ENCODE data around the gene IGDCC3.

IGDCC3 gene

DNA sequence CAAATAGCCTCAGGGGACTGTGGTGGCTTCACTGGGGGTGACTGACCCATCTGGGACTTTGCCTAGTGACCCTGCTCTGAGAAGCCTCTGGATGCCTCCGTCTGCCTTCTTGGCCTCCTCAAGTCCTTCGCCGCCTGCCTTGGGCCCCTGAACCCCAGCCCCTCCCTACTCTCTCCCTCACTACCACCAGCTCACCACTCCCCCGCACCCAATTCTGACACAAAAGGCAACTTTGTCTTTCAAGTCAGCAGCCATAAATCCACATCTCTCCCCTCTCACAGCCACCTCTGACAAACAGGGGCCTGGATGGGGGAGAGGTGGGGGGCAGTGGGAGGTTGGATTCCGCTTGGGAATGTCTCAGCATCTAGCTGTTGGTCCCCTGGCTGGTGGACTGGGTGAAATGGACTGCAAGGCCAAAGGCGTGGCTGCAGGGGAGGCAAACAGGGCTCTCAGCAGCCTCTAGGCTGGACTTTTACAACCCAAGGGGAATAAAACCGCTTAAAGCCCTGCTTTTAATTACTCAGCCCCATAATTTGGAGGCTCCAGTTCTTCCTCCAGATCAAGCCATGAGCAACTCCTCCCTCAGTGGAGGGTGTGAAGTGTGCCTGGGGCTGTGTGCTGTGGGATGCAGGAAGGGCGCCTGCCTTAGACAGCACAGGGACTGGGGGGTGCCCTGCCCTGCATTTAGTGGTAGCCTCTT is 33.4 kb downstream of the IGDCC3 start:
- Histone ChIP-seq H3K36me3 (ENCODE audit: control insufficient read depth, insufficient read depth, low read length) (no peaks in the 10 kb centered on the region), H3K4me3 (ENCODE audit: low read length) (no peak overlapping the region), H3K27ac (ENCODE audit: low read length) (no peak overlapping the region), H3K4me1 (ENCODE audit: control insufficient read depth, insufficient read depth, low read length) (peaks cover 1% of the 10 kb centered on the region), H3K27me3 (ENCODE audit: control insufficient read depth, insufficient read depth, low read length) (no peaks in the 10 kb centered on the region), H3K9me3 (ENCODE audit: control insufficient read depth, insufficient read depth, low read length) (no peaks in the 10 kb centered on the region)
- no peak for DNase-seq (ENCODE audit: low read depth, low spot score)
- no CpG with 5 or more reads among the region's 8 CpGs for WGBS (ENCODE audit: insufficient coverage, insufficient read length)

DNA sequence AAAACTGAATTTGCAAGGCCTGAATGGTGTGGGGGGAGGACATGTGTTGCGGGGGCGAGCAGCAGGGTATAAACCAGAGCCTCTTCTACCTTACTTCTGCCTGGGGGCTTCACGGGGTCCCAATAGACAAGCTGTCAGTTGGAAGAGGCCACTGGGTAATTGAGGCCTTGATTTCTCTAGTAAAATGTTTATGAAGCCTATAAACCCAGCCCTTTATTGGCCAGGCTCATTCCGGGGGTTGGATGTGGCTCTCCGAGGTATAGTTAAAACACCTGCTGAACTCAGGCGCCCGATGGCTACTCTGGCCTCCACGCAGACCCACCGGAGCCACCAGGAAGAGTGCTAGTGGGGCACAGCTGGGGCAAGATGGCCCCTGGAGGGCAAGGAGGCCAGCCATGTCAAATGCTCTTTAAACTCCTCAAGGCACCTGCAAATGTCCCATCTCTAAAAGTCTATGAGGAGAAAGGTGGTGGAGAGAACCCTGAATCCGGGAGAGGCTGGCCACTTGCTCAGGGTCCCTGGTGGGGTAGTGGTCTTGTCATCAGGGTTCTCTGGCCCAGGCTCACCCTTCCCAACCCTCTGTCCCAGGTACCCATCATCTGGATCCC is 34.3 kb downstream of the IGDCC3 start:
- Histone ChIP-seq H3K9me3 (ENCODE audit: control insufficient read depth, insufficient read depth, low read length) (no peaks in the 10 kb centered on the region), H3K4me1 (ENCODE audit: control insufficient read depth, insufficient read depth, low read length) (peaks cover 1% of the 10 kb centered on the region), H3K36me3 (ENCODE audit: control insufficient read depth, insufficient read depth, low read length) (no peaks in the 10 kb centered on the region), H3K27ac (ENCODE audit: low read length) (no peak overlapping the region), H3K27me3 (ENCODE audit: control insufficient read depth, insufficient read depth, low read length) (no peaks in the 10 kb centered on the region), H3K4me3 (ENCODE audit: low read length) (no peak overlapping the region)
- no peak for DNase-seq (ENCODE audit: low read depth, low spot score)
- no CpG with 5 or more reads among the region's 10 CpGs for WGBS (ENCODE audit: insufficient coverage, insufficient read length)

DNA sequence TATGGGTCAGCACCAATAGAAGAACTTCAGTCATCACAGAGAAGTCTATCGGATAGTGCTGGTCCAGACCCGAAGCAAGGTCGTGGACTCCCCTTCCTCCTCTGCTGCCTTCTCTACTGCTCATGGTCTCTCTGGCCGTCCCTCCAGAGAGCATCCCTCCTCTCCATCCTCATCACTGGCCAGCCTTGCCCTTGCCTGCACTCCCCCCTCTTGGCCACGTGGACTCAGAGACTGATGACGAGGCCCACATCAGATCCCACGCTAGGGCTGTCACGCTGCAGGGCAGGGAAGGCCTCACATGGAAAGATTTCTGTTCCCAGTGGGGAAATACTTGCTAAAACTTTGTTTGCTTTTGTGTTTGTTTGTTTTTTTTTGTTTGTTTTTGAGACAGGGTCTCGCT is 35.3 kb downstream of the IGDCC3 start:
- H3K9me3 ChIP-seq (ENCODE audit: control insufficient read depth, insufficient read depth, low read length): no peaks in the 10 kb centered on the region
- no peaks in the 10 kb centered on the region for H3K36me3 ChIP-seq (ENCODE audit: control insufficient read depth, insufficient read depth, low read length)
- H3K27ac ChIP-seq (ENCODE audit: low read length): no peak overlapping the region
- peaks cover 6% of the 10 kb centered on the region for H3K4me1 ChIP-seq (ENCODE audit: control insufficient read depth, insufficient read depth, low read length)
- WGBS (ENCODE audit: insufficient coverage, insufficient read length): no CpG with 5 or more reads among the region's 9 CpGs
- no peak overlapping the region for H3K4me3 ChIP-seq (ENCODE audit: low read length)
- H3K27me3 ChIP-seq (ENCODE audit: control insufficient read depth, insufficient read depth, low read length): no peaks in the 10 kb centered on the region
- DNase-seq (ENCODE audit: low read depth, low spot score): no peak

DNA sequence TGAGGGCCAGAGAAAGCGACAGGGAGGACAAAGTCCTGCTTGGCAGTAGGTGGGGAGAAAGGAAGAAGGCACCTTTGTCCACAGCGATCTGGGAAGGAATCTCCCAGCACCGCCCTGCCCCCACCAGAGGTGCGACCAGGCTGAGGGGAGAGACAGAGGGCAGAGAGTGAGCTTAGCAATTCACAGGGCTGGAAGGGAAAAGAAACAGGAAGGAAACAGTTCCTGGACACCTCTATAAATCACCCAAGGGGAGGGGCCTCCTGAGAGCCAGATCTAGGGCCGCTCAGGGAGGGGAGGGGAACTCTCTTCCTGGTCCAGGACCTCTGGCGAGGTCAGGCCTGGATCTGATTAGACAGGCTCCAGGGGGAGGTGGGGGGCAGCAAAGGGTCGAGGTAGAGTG is 37.9 kb downstream of the IGDCC3 start:
- Histone ChIP-seq H3K4me3 (ENCODE audit: low read length) (no peak overlapping the region), H3K4me1 (ENCODE audit: control insufficient read depth, insufficient read depth, low read length) (peaks cover 21% of the 10 kb centered on the region), H3K27ac (ENCODE audit: low read length) (no peak overlapping the region), H3K9me3 (ENCODE audit: control insufficient read depth, insufficient read depth, low read length) (no peaks in the 10 kb centered on the region), H3K36me3 (ENCODE audit: control insufficient read depth, insufficient read depth, low read length) (no peaks in the 10 kb centered on the region), H3K27me3 (ENCODE audit: control insufficient read depth, insufficient read depth, low read length) (no peaks in the 10 kb centered on the region)
- no CpG with 5 or more reads among the region's 7 CpGs for WGBS (ENCODE audit: insufficient coverage, insufficient read length)
- no peak for DNase-seq (ENCODE audit: low read depth, low spot score)

DNA sequence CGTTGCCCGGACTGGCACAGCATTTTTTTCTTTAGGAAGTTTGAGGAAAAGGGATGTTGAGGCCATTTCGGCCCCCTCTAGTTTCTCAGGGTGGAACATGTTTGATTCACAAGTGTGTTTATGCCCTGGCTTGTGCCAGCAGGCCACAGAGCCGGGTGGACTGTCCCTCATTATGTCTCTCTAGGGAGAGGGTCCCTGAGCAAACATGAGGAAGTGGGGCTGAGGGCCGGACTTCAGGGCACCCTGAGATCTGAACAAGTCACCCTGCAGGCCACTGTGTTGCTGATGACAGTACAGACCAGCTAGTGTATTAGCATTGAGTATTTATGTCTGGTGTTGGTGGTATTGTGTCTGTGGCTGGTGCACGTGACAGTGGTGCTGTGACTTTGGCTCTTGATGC is 38.4 kb downstream of the IGDCC3 start:
- no peaks in the 10 kb centered on the region for H3K27me3 ChIP-seq (ENCODE audit: control insufficient read depth, insufficient read depth, low read length)
- no peak for DNase-seq (ENCODE audit: low read depth, low spot score)
- no peak overlapping the region for H3K4me3 ChIP-seq (ENCODE audit: low read length)
- peaks cover 25% of the 10 kb centered on the region for H3K4me1 ChIP-seq (ENCODE audit: control insufficient read depth, insufficient read depth, low read length)
- H3K9me3 ChIP-seq (ENCODE audit: control insufficient read depth, insufficient read depth, low read length): no peaks in the 10 kb centered on the region
- no peak overlapping the region for H3K27ac ChIP-seq (ENCODE audit: low read length)
- no CpG with 5 or more reads among the region's 6 CpGs for WGBS (ENCODE audit: insufficient coverage, insufficient read length)
- H3K36me3 ChIP-seq (ENCODE audit: control insufficient read depth, insufficient read depth, low read length): no peaks in the 10 kb centered on the region

DNA sequence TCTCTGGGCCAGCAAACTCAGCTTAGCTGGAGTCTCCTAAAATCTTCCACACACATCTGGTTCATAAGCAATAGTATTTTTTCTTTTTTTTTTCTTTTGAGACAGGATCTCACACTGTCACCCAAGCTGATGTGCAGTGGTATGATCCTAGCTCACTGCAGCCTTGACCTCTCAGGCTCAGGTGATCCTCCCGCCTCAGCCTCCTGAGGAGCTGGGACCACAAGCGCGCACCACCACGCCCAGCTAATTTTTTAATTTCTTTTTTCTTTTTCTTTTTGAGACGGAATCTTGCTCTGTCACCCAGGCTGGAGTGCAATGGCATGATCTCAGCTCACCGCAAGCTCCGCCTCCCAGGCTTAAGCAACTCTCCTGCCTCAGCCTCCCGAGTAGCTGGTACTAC is 39.0 kb downstream of the IGDCC3 start:
- whole genome bisulfite sequencing (ENCODE audit: insufficient coverage, insufficient read length): no CpG with 5 or more reads among the region's 8 CpGs
- Histone ChIP-seq H3K27ac (ENCODE audit: low read length) (no peak overlapping the region), H3K4me1 (ENCODE audit: control insufficient read depth, insufficient read depth, low read length) (peaks cover 30% of the 10 kb centered on the region), H3K9me3 (ENCODE audit: control insufficient read depth, insufficient read depth, low read length) (no peaks in the 10 kb centered on the region), H3K4me3 (ENCODE audit: low read length) (no peak overlapping the region), H3K36me3 (ENCODE audit: control insufficient read depth, insufficient read depth, low read length) (no peaks in the 10 kb centered on the region), H3K27me3 (ENCODE audit: control insufficient read depth, insufficient read depth, low read length) (no peaks in the 10 kb centered on the region)
- DNase-seq (ENCODE audit: low read depth, low spot score): no peak

- no peak overlapping the region for H3K4me3 ChIP-seq (ENCODE audit: low read length)
- no peak for DNase-seq (ENCODE audit: low read depth, low spot score)
- peaks cover 30% of the 10 kb centered on the region for H3K4me1 ChIP-seq (ENCODE audit: control insufficient read depth, insufficient read depth, low read length)
Observed at GRCh38 chr15:65338366-65338765, 39.4 kb downstream of the IGDCC3 start.

DNA sequence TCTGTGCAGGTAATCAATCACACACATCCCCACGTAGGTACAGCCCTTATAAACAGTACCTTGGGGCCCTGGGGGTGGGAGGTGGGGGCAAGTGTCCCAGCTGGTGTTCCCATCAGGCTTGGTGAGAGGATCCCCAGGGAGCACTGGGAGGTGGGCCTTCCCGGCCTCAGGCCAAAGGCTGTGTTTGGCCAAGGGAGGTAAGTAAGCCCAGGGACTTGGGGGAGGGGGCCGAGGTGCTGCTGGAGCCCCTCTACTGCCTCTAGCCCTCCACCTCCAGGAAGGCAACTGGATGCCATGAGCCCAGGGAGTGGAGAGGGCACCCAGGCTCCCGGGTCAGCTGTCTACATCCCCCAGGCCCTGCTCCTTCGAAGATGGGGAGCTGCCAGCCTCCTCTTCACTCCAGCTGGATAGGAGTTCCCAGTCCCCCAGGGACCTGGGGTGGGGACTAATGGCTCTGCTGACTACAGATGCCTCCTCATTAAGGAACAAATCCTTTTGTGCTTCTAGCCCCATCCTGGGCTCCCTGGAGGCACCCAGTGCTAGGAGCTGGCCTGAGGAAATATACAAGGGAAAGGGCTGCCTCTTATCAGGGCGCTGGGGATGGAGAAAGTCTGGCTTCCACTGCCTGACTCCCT is 40.2 kb downstream of the IGDCC3 start:
- Histone ChIP-seq H3K4me3 (ENCODE audit: low read length) (no peak overlapping the region), H3K27me3 (ENCODE audit: control insufficient read depth, insufficient read depth, low read length) (no peaks in the 10 kb centered on the region), H3K4me1 (ENCODE audit: control insufficient read depth, insufficient read depth, low read length) (peaks cover 30% of the 10 kb centered on the region), H3K9me3 (ENCODE audit: control insufficient read depth, insufficient read depth, low read length) (no peaks in the 10 kb centered on the region), H3K27ac (ENCODE audit: low read length) (no peak overlapping the region), H3K36me3 (ENCODE audit: control insufficient read depth, insufficient read depth, low read length) (peaks cover 2% of the 10 kb centered on the region; the same call in 1 of the 2 replicates)
- no peak for DNase-seq (ENCODE audit: low read depth, low spot score)
- WGBS (ENCODE audit: insufficient coverage, insufficient read length): no CpG with 5 or more reads among the region's 6 CpGs

More at GRCh38 chr15:65338366-65338765, 39.4 kb downstream of the IGDCC3 start:
- WGBS (ENCODE audit: insufficient coverage, insufficient read length): no CpG with 5 or more reads among the region's 3 CpGs
- no peaks in the 10 kb centered on the region for H3K36me3 ChIP-seq (ENCODE audit: control insufficient read depth, insufficient read depth, low read length)
- H3K27me3 ChIP-seq (ENCODE audit: control insufficient read depth, insufficient read depth, low read length): no peaks in the 10 kb centered on the region
- H3K27ac ChIP-seq (ENCODE audit: low read length): no peak overlapping the region
- H3K9me3 ChIP-seq (ENCODE audit: control insufficient read depth, insufficient read depth, low read length): no peaks in the 10 kb centered on the region

DNA sequence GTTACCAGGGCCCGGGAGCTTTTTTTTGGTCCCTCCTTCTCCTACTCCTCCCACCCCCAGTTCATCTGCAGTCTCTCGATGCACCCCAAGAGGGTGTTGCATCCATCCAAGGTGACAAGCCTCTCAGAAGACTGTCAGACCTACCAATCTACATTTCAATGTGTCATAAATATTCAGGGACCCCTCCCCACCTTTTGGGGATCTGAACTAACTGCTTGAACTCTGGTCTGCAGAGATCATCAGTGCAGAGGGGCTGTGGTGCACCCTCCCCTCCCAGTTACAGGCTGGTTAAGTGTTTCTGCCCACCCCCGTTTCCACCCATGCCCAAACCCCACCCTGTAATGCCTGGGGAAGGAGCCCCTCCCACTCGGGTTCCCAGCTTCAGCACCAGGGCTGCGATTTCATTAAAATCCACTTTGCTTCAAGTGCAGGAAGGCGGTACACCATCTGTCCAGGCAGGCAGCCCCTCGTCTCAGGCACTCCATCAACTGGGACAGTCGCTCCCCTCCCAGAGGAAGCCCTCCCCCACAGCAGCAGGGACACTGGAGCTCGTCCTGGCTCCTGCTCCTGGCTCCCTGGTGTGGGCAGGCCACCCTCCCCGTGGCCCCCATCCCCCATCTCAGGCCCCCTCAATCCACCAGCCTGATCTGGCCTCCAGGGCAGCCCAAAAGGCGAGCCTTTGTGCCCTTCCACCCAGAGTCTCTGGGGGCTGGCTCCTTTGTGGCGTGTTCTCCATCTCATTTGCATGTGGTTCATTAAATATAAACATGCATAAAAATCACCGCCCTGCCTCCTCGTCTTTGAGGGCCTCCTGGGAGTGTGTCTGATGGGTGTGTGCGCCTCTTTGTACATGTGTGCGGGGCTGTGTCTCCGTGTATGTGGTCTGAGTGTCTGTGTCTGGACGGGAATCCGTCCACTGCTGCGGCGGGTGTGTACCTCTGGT is 41.0 kb downstream of the IGDCC3 start:
- DNase-seq (ENCODE audit: low read depth, low spot score): no peak
- Histone ChIP-seq H3K27ac (ENCODE audit: low read length) (no peak overlapping the region), H3K4me1 (ENCODE audit: control insufficient read depth, insufficient read depth, low read length) (peaks cover 30% of the 10 kb centered on the region), H3K36me3 (ENCODE audit: control insufficient read depth, insufficient read depth, low read length) (peaks cover 5% of the 10 kb centered on the region; the same call in 1 of the 2 replicates), H3K27me3 (ENCODE audit: control insufficient read depth, insufficient read depth, low read length) (no peaks in the 10 kb centered on the region), H3K9me3 (ENCODE audit: control insufficient read depth, insufficient read depth, low read length) (no peaks in the 10 kb centered on the region), H3K4me3 (ENCODE audit: low read length) (no peak overlapping the region)
- no CpG with 5 or more reads among the region's 21 CpGs for WGBS (ENCODE audit: insufficient coverage, insufficient read length)
